Heart left ventricle (tissue), 13 donors: ENCODE measurements around the gene TRRAP.

Source experiments
- CTCF ChIP-seq, 12 donors: fragments of 200-600 bp; sonication (generic) in 4 of 12; IDR thresholded peaks; one replicate each; pipeline versions ENCODE4 v1.5.0 to v1.8.0; 2018 to 2022; ENCODE audit warnings: antibody characterized with exemption in 12 of 12, mild to moderate bottlenecking in 5 of 12
- POLR2A ChIP-seq, 2 donors: fragments of 450-650 bp; IDR thresholded peaks; one replicate each; pipeline ENCODE4 v1.6.1; 2017; ENCODE audit warnings: antibody characterized with exemption in 2 of 2, mild to moderate bottlenecking in 2 of 2, moderate library complexity in 2 of 2
- donor health status: ischemic (EF 13 %, LVEDD 7.1; RV severe dilation, severe dysfunction).
- donor health status: DM: no; HTN: yes; CAD: no.
- donor health status: DM: no; HTN: no; CAD: no.
- donor health status: ischemic (EF 25% LVEDD 6.9; RV normal size, moderate dysfunction).
- donor health status: ischemic (EF 25% LVEDD 5.7; RV mildly dilated, moderate dysfunction).
- donor health status: ischemic (EF 35%, LVEDD 5.7; RV mildly dilated, moderate dysfunction).
- donor health status: nonischemic (EF 11% LVEDD 7.7; RV severe dilation, severe dysfunction).
- donor health status: DM: yes; HTN: yes; CAD: no.
- donor health status: PGD.
- donor health status: ischemic (EF 29% LVEDD 5.4; RV normal size, mild dysfunction).
- donor health status: nonischemic (EF 23%, LVEDD 6.1; RV moderate dilation, normal function).

GRCh38 chr7:98863601-98864000 lies 14.7 kb upstream of the TRRAP start:
- no peak for TF ChIP-seq CTCF (IDR thresholded peaks at IDR 0.05)
- TF ChIP-seq POLR2A (IDR thresholded peaks at IDR 0.05) = no peak
